HG02870 (cell line): ENCODE measurements around the gene GUK1.
"Not testable (repeated sequence)": the region's sequence is repeated elsewhere in the genome, so short reads cannot be mapped to it uniquely, and the experiment has no call there.

Experiments used
- ATAC-seq: cut with Tn5 transposase; IDR thresholded peaks from one replicate; pipeline ENCODE4 v1.9.1; 2021; ENCODE audit warnings: mild to moderate bottlenecking, moderate library complexity; ENCODE audit not compliant: unreplicated experiment

The GUK1 gene

DNA sequence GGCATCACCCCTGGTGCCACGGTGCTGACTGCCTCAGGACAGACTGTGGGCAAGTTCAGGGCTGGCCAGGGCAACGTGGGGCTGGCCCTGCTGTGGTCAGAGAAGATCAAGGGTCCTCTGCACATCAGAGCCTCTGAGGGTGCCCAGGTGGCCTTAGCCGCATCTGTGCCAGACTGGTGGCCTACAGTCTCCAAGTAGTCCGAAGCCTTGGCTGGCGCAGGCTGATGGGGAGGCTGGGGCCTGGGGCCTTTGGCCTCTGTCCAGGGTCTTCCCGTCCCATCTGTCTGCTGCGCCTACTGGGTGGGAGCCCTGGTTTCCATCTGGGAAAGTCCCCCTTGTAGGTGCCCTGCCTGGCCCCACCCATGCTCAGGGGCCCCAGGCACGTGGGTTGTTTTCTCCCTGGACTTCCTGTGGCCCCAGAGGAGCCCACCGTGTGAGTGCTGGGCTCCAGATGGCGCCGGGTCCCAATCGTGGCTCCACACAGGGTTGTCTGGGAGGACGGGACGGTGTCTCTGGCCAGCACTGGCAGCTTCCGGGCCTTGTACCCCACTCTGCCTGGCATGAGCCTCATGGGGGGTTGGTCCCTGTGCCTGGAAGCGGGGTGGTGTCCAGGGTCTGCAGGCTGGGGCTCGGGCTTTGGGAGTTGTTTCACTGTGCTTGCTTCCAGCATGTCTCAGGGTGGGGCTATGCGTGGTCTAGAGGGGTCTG, 35.4 kb downstream of the GUK1 start:
- ATAC-seq, result no peak

DNA sequence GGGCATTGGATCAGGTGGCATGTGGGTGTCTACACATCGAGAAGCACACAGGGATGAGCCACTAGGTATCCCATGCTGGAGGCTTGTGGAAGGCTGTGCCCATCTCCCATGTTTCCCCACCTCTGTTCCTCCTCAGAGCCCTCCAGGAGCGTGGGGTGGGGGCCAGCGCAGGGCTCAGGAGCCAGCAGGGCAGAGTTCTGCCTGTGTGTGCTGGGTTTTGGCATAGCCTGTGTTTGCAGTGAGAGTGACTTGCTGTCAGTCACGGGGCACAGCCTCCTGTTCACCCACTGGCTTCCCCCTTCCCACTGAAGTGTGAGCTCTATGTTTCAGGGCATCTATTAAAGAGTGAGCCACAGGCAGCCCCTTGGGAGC, 35.9 kb downstream of the GUK1 start:
- ATAC-seq, result no peak

GRCh38 chr1:228176461-228177182, 36.5 kb downstream of the GUK1 start:
- no peak for ATAC-seq

DNA sequence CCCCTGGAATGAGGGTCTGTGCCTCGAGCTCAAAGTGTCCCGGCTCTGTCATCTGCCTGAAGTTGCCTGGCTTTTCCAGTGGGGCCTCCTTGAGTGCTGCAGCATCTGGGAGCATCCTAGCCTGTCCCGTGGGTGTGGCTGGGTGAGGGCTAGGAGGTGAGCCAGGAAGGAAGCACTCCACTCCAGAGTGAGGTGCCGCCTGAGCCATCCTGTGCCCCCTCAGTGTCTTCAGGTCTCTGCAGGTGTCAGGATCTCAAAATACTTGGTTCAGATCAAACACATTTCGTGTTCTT, 37.0 kb downstream of the GUK1 start:
- ATAC-seq, result no peak

GRCh38 chr1:228177721-228178710, 37.9 kb downstream of the GUK1 start:
- ATAC-seq, result no peak

DNA sequence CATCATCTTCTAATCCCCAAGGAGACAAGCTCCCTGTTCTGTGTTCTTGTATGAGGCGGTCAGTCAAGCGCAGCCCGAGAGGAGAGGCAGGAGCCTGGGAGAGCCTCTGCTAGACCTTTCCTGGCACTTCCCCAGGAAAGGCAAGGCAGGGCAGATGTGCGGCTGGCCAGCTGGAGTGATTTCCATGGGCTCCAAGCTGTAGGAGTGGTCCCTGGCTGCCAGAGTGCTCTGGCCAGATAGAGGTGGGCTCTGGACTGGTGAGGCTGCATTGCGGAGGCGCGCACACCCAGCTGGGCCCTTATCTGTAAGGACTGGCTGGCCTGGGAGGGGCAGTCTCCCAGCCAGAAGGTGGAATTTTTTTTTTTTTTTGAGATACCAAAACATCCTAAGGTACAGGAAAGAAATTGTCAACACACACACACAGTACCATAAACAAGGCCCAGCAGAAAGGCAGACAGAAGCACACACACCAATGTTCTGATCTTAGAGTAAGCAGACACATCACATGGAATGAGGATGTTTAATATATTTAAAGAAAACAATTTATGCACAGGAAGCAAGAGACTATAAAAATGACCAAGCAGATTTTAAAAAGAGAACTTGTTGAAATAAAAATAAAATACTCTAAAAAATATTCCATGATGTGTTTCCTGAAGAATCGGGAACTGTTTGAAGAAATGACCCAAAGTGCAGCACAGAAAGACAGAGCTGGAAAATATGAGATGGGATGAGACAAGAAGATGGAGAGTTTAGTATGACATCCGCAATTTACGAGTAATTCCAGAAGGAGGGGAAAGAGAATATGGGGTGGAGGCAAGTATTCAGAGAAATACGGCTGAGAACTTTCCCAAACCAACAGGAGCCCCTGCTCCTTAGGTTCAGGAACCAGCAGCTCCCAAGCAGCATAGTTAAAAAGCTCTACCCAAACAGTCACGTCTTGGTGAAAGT, 38.9 kb downstream of the GUK1 start:
- ATAC-seq, result no peak

DNA sequence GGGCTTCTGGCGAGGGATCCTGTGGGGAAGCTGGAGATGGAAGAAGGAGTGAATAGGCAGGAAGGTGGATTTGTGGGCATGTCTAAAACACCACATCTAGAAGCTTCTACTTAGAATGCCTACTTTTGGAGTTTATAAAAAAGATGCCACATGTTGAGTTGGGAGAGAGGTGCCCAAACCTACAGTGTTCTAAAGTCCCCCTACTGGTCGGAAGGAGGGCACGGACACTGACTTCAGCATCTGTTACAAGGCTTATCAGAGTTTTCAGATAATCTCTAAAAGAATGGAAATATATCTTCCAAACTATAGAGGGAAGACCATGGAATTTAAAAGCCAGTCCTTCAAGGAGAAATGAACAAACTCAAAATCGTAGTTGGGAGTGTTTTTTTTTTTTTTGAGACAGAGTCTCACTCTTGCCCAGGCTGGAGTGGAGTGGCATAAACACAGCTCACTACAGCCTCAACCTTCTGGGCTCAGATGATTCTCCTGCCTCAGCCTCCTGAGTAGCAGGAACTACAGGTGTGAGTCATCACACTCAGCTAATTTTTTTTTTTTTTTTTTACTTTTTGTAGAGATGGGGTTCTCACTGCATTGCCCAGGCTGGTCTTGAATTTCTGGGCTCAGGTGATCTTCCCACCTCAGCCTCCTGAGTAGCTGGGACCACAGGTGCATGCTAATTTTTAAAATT, 40.3 kb downstream of the GUK1 start:
- no peak for ATAC-seq

- ATAC-seq, result no peak
These were observed 41.0 kb downstream of the GUK1 start for GRCh38 chr1:228180959-228181644.

DNA sequence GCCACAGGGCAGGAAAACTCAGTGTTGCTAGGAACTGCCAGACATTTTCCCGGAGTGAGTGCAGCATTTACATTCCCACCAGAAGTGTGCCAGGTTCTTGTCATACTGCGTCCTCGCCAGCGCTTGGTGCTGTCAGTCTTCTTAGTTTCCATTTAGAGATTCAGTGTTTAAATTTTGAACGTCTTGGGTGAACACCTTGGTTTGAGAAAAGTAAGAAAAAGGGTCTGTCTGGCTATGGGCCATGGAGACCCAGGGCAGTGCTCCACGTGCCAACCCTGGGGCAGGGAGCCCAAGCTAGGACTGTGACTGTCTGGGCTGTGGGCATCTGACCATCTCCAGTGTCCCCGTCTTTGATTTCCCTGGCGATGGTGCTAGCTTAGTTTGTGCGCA, 41.6 kb downstream of the GUK1 start:
- ATAC-seq, result no peak

GRCh38 chr1:228182296-228183030, 42.4 kb downstream of the GUK1 start:
- no peak for ATAC-seq

DNA sequence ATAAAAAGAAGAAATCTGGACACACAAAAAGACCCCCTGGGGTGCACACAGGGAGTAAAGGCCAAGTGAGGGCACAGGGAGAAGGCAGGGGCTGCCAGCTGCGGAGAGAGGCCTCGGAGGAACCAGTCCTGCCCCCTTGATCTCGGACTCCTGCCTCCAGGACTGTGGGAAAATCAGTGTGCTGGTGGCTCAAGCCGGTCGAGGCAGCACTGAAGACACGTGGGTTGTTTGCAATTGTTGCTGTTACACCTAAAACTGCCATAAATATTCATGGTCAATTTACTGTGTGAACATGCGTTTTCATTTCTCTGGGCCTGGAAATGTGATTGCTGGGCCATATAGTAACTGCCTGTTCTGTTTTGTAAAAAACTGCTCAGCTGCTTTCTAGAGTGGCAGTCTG, 44.1 kb downstream of the GUK1 start:
- ATAC-seq, result no peak

DNA sequence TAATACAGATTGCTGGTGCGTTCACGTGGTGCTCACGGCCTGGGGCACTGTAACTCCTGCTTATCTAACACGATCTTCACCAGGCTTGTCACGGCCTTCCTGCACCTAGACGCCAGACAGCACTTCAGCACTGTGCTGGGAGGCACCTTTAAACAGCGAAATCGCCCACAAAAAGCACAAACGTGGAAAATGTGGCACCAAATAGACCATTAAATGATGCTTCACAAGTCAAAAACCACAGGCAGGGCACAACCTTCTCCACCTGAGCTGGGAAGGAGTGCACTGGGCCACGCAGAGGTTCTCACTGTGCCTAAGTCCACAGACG, 45.5 kb downstream of the GUK1 start:
- ATAC-seq, result no peak

GRCh38 chr1:228188249-228188648, 48.2 kb downstream of the GUK1 start:
- ATAC-seq, result not testable (repeated sequence)

- no peak for ATAC-seq
These were observed 50.1 kb downstream of the GUK1 start for GRCh38 chr1:228190182-228190581.

GRCh38 chr1:228190778-228191177, 50.7 kb downstream of the GUK1 start:
- no peak for ATAC-seq

GRCh38 chr1:228194436-228194835, 54.4 kb downstream of the GUK1 start:
- ATAC-seq, result no peak

DNA sequence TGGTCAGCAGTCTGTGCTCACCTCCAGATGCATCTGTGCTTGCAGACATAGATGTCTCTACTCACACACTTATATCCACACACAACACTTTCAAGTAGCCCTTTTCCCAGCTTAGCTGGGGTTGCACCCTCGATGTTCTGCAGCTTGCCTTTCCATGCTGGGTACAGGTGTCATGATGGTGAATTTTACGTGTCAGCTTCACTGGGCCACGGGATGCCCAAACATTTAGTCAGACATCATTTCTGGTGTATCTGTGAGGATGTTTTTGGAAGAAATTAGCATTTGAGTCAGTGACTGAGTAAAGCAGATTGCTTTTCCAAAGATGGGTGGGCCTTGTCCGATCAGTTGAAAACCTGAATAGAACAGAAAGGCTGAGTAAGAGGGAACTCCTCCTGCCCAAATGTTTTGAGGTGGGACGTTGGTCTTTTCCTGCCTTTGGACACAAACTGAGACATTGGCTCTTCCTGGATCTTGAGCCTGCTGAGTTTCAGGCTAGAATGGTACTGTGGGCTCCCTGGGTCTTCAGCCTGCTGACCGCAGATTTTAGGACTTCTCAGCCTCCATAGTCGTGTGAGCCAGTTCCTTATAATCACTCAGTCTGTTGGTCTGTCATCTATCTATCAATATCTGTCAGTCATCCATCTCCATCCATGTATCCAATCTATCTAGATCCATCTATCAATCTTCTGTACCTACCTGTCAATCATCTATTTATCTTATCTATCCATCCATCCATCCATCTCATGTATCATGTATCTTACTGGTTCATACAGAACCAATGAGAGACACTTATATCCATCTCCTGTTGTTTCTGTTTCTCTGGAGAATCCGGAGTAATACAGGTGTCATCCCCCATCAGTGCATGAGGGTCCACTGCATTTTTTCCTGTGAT, 55.1 kb downstream of the GUK1 start:
- ATAC-seq, result no peak
